ENCODE measurements around the gene RPL21.

Gene RPL21

GRCh38 chr13:27270594-27271520 lies 19.5 kb downstream of the RPL21 start, which contains the start of gene RASL11A:
TSS of gene RASL11A (plus strand) at chr13:27270830. CDS start at chr13:27270945, 115 bp downstream.
- H2AFZ ChIP-seq (ENCODE audit: low read depth, low read length, severe bottlenecking) = peak within 1 kb of the TSS; percentile 92
- peak within 1 kb of the TSS; percentile 66 for H3K4me2 ChIP-seq (ENCODE audit: low read depth, low read length, poor library complexity, severe bottlenecking)
- H3K79me2 ChIP-seq (ENCODE audit: insufficient read depth, low read length) = no peaks in the 10 kb centered on the region
- H3K36me3 ChIP-seq (ENCODE audit: low read length) = no peaks in the 10 kb centered on the region
- 0 out of 2 replicates have a peak, but pooled peaks cover 3% of the 10 kb centered on the region for H3F3A ChIP-seq (ENCODE audit: insufficient read depth)
- H3K27me3 ChIP-seq (ENCODE audit: low read length) = no peaks in the 10 kb centered on the region
- H3K4me3 ChIP-seq (ENCODE audit: insufficient read depth, low read length, poor library complexity, severe bottlenecking) = peak within 1 kb of the TSS; percentile 71
- H3K9me3 ChIP-seq (ENCODE audit: insufficient read depth, low read length) = no peaks in the 10 kb centered on the region
- no peaks in the 10 kb centered on the region for H3K9me2 ChIP-seq (replicated peaks; ENCODE audit: insufficient read depth, low read length)
- peak; percentile 91 for TF ChIP-seq CTCF (IDR thresholded peaks at IDR 0.05; ENCODE audit: insufficient read depth, low read length, poor library complexity, severe bottlenecking)
- TF ChIP-seq EZH2phosphoT487 (conservative IDR thresholded peaks at IDR 0.05; ENCODE audit: low read length) = no peak
- H4K20me1 ChIP-seq (ENCODE audit: low read depth, low read length) = no peaks in the 10 kb centered on the region
- no peak within 1 kb of the TSS for H3K27ac ChIP-seq (ENCODE audit: low read depth, low read length)
- H3K9ac ChIP-seq (ENCODE audit: low read length) = peak within 1 kb of the TSS; percentile 70

GRCh38 chr13:27271570-27272096 lies 20.3 kb downstream of the RPL21 start:
- peak overlapping the region; percentile 92 for H2AFZ ChIP-seq (ENCODE audit: low read depth, low read length, severe bottlenecking)
- H3K4me3 ChIP-seq (ENCODE audit: insufficient read depth, low read length, poor library complexity, severe bottlenecking) = peak overlapping the region; percentile 71

GRCh38 chr13:27273658-27274425 lies 22.5 kb downstream of the RPL21 start:
- Histone ChIP-seq H3K9me3 (ENCODE audit: insufficient read depth, low read length) (no peaks in the 10 kb centered on the region), H3K27ac (ENCODE audit: low read depth, low read length) (no peak overlapping the region), H3K9ac (ENCODE audit: low read length) (no peak overlapping the region), H3K79me2 (ENCODE audit: insufficient read depth, low read length) (no peaks in the 10 kb centered on the region), H4K20me1 (ENCODE audit: low read depth, low read length) (no peaks in the 10 kb centered on the region), H3K4me2 (ENCODE audit: low read depth, low read length, poor library complexity, severe bottlenecking) (no peak overlapping the region), H3K9me2 (replicated peaks; ENCODE audit: insufficient read depth, low read length) (no peaks in the 10 kb centered on the region), H2AFZ (ENCODE audit: low read depth, low read length, severe bottlenecking) (no peak overlapping the region), H3K36me3 (ENCODE audit: low read length) (no peaks in the 10 kb centered on the region), H3K27me3 (ENCODE audit: low read length) (no peaks in the 10 kb centered on the region), H3K4me3 (ENCODE audit: insufficient read depth, low read length, poor library complexity, severe bottlenecking) (no peak overlapping the region), H3F3A (ENCODE audit: insufficient read depth) (no peaks in the 10 kb centered on the region)
- no peak for TF ChIP-seq CTCF (IDR thresholded peaks at IDR 0.05; ENCODE audit: insufficient read depth, low read length, poor library complexity, severe bottlenecking)
- TF ChIP-seq EZH2phosphoT487 (conservative IDR thresholded peaks at IDR 0.05; ENCODE audit: low read length) = no peak

More at GRCh38 chr13:27271570-27272096, 20.3 kb downstream of the RPL21 start:
- Histone ChIP-seq H3K27me3 (ENCODE audit: low read length) (no peaks in the 10 kb centered on the region), H3K9me2 (replicated peaks; ENCODE audit: insufficient read depth, low read length) (no peaks in the 10 kb centered on the region), H3K4me2 (ENCODE audit: low read depth, low read length, poor library complexity, severe bottlenecking) (peak overlapping the region; percentile 66), H3F3A (ENCODE audit: insufficient read depth) (0 out of 2 replicates have a peak, but pooled peaks cover 3% of the 10 kb centered on the region), H3K36me3 (ENCODE audit: low read length) (no peaks in the 10 kb centered on the region), H3K79me2 (ENCODE audit: insufficient read depth, low read length) (no peaks in the 10 kb centered on the region), H4K20me1 (ENCODE audit: low read depth, low read length) (no peaks in the 10 kb centered on the region), H3K27ac (ENCODE audit: low read depth, low read length) (no peak overlapping the region), H3K9ac (ENCODE audit: low read length) (peak overlapping the region; percentile 70), H3K9me3 (ENCODE audit: insufficient read depth, low read length) (no peaks in the 10 kb centered on the region)
- no peak for TF ChIP-seq EZH2phosphoT487 (conservative IDR thresholded peaks at IDR 0.05; ENCODE audit: low read length)
- TF ChIP-seq CTCF (IDR thresholded peaks at IDR 0.05; ENCODE audit: insufficient read depth, low read length, poor library complexity, severe bottlenecking) = no peak

Measured in SU-DHL-6 (cell line).